Temporal lobe (tissue), 1 donor: Measurements from ENCODE around the gene ZNF417. TPM values are rescaled to one million over a fixed set of nuclear protein-coding genes. Genes with fewer than 3 reads are reported as not detected.

Experiments
- total RNA-seq: library from RNA; depleted of rRNA; stranded (reverse); fragments of >200 nt; gene quantifications from one replicate; pipeline ENCODE4 v1.2.3, GENCODE V29; 2014

The ZNF417 gene
- total RNA-seq, 1 donor from 2014 or later = 34.7 TPM

Other genes starting within 250 kb of the ZNF417 start
- gene ZSCAN4, start 247.7 kb downstream of the ZNF417 start, total RNA-seq = not detected
- 18.4 TPM for gene ZNF551, start 234.6 kb downstream of the ZNF417 start, total RNA-seq
- gene ZNF154, start 207.4 kb downstream of the ZNF417 start, total RNA-seq = 29.0 TPM
- 23.6 TPM for gene ZNF671, start 189.0 kb downstream of the ZNF417 start, total RNA-seq
- gene ZNF776, start 169.8 kb downstream of the ZNF417 start, total RNA-seq = 40.8 TPM
- gene ZNF586, start 146.9 kb downstream of the ZNF417 start, total RNA-seq = 50.2 TPM
- gene ZNF552, start 101.7 kb downstream of the ZNF417 start, total RNA-seq = 6.1 TPM
- gene ZNF587B, start 86.3 kb downstream of the ZNF417 start, total RNA-seq = 15.5 TPM
- gene ZNF587, start 66.7 kb downstream of the ZNF417 start, total RNA-seq = 21.6 TPM
- gene ZNF814, start 27.6 kb downstream of the ZNF417 start, total RNA-seq = 23.1 TPM
- 35.9 TPM for gene ZNF418, start 18.8 kb upstream of the ZNF417 start, total RNA-seq
- gene ZNF256, start 31.1 kb upstream of the ZNF417 start, total RNA-seq = 14.3 TPM
- 0.25 TPM for gene C19orf18, start 57.9 kb upstream of the ZNF417 start, total RNA-seq
- 48.9 TPM for gene ZNF606, start 86.2 kb upstream of the ZNF417 start, total RNA-seq
- gene ZSCAN1, start 117.4 kb upstream of the ZNF417 start, total RNA-seq = 2.2 TPM
- gene ZNF135, start 142.7 kb upstream of the ZNF417 start, total RNA-seq = 9.8 TPM
- 83.6 TPM for gene ZSCAN18, start 181.6 kb upstream of the ZNF417 start, total RNA-seq
- gene ZNF329, start 234.2 kb upstream of the ZNF417 start, total RNA-seq = 26.3 TPM